NCI-H2107 (cell line): ENCODE data around the gene CDC14A.

Experiments
- DNase-seq: peaks from one replicate; lab custom pipeline; 2025; lab: John Stamatoyannopoulos, UW

The CDC14A gene

DNA sequence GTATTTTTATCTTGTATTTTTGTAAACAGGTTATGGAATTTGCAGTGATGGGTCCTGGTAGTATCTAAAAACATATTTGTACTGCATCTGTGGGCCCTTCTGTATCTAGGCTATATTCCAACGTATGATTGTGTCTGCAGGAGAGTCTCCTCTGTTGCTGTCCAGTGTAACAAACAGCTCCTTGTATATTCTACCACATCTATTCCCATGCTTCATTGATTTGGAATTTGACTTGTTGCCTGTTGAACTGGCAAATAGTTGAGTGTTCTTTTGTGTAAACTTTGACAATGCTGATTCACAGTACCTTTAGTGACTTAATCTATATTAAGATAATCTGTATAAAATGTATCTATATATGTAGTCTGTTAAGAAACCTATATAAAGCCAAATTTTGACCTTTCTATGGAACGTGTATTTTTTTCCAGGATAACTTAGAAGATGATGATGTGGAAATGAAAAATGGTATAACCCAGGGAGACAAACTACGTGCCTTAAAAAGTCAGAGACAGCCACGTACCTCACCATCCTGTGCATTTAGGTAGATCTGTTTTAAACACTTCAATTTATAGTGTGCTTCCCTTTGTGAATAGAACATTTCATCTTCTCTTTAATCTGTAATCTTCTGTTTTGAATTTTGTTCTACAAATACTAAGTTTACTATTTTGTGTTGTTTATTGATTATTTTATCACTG lies 142.2 kb downstream of the CDC14A start:
- no peak for DNase-seq

DNA sequence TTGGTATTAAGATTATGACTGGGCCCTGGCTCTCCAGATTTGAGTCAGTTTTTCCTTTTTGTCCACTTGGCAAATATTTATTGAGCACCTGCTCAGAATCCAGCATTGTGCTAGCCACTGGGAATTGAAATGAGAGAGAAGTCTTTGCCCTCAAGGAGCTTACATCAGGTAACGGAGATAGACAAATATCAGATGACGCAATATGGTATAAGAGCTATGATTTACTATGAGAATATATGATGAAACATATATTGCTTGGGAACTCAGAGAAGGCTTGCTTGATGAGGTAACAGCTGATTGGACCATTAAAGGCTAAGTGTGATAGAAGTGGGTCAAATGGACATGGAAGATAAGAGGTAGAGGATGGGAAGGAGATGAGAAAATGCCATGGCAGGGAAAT lies 144.6 kb downstream of the CDC14A start:
- no peak for DNase-seq

DNA sequence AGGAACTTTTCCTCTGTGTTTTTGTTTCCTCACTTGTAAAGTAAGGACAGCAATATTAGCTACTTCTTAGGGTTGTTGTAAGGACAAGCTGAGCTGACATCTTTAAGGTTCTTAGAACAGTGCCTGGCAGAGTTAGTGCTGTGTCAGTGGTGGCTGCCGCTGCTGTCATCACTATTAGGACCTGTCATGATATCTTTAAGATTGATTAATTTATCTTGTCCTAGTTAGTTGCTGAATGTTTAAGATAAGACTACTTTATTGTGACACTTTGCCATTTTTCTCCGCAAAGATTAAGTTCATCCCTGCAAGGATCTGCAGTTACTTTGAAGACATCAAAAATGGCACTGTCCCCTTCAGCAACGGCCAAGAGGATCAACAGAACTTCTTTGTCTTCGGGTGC lies 145.5 kb downstream of the CDC14A start:
- DNase-seq = no peak

DNA sequence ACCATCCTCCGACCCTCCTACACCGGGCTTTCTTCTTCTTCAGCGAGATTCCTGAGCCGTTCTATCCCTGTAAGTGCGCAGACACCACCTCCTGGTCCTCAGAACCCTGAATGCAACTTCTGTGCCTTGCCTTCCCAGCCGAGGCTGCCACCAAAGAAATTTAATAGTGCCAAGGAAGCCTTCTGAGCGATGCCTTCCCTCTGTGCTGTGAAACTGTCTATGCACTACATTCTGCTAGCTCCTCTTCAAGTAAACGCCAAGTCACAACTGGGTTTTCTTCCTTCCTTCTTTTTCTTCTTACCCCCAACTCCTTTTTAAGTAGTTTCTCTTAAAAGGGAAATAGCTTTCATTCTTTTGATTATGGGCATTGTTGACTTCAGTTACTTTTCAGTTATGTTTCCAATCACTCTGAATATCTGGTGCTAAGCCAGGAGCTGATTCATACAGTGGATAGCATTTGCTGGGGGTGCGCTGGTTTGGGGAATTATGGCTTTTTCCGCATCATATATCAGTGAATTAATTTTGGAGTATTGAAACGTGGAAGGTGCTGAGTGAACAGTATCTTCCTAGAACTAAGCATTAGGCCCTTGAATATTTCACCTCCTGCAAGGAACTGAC lies 147.0 kb downstream of the CDC14A start:
- DNase-seq = no peak

DNA sequence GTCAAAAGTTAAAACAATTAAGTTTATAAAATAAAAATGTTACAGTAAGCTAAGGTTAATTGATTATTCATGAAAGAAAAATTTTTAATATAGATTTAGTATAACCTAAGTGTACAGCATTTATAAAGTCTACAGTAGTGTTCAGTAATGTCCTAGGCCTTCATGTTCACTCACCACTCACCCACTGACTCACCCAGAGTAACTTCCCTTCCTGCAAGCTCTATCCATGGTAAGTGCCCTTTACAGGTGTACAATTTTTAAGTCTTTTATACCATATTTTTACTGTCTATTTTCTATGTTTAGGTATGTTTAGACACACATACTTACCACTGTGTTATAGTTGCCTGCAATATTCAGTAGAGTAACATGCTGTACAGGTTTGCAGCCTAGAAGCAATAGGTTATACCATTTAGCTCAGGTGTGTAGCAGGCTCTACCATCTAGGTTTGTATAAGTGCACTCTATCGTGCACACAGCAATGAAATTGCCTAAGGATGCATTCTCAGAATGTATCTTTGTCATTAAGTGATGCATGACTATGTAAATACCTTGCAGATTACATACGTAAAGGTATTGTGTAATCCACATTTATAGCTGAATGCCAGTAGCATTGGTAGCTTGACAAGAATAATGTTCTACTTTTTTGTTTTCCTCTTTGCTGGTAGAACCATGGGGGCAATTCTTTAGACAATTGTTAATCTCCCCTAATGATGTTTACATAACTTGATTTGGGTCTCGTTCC lies 149.9 kb downstream of the CDC14A start:
- DNase-seq = no peak

DNA sequence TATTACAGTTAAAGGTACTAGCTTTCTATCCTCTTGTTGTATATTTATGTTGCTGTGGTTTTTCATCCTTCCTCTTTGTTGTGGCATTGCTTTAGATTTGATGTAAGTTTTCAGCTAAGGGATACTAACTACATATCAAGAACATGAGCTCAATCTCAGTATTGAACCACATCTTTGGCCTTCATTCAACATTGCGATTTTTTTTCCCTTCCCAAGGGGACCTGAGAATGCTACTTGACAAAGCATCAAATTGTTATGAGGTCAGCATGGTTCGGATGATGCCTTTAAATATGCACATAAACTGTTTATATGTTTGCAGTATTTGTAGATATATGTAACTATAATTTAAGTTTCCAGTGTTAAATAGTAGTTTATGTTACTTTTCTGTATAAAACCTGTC lies 153.9 kb downstream of the CDC14A start:
- DNase-seq = no peak

DNA sequence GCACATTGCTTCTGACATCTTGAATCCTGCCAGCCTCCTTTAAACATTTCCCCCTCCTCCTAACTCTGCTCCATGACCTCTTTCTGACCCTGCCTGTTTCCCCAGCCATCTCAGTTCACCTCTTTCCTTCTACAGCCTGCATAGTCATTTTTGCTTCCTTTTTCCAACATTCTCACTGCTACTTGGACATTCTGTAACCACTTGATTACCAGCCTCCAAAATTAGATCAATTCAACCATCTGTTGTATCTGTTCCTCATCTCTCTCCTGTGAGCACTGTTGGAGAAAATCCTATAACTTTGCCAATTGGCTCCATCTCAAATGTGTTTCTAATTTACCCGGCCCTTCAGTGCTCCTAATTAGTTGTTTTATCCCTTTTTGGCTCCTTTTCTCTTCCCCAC lies 158.1 kb downstream of the CDC14A start:
- DNase-seq = no peak

DNA sequence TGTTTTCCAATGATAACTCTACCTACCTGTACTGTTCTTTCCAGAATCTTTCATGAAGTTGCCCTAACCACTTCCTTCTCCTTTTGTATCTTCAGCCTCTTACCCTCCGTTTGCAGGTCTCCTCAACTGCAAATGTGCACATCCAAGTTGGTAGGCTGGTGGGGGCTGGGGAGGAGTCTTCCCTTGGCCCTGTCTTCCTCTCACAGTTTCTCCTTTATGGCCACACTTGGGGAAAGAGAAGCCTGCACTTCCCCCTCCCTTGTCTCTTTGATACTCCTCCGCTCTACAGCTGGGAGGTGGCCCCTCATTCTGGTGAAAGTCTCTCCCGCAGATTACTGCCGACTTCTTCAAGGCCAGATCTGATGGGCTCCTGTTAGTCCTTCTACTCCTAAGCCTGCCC lies 158.8 kb downstream of the CDC14A start:
- DNase-seq = no peak

DNA sequence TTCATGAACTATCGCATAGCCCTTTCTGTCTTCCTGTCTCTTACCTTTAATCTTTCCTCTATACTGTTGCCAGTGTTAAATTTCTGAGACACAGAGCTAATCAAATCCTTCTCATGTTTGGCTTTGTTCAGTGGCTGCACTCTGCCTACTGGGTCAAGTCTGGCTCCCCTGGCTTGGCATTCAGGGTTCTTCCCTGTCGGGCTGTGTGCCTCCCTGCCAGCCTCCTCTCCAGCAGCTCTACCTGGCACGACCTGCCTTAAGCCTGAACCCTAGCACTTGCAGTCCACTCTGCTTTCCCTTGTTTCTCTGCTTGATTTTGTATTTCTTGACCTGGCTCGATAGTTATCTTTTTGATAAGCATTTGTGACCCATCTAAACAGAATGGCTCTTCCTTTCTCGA lies 159.5 kb downstream of the CDC14A start:
- no peak for DNase-seq

DNA sequence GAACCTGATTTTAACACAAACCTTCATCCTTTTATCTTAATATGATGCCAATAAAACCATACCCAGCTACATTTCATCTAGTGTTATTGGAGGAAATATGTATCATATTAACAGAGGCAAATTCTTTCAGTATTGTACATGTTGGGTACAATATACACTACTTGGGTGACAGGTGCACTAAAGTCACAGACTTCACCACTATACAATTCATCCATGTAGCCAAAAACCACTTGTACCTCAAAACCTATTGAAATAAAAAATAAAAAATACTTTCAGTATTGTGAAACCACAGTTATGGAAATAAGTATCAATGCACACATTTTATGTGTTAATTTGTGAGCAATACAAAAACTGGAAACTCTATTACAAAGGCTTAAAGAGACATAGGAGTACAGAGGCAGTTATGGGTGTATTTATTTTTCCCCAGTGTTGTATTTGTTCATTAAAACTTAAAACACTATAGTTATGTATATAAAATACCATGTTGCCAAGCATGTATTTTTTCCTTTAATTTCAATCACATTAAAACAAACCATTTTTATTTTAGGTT lies 160.6 kb downstream of the CDC14A start:
- DNase-seq = no peak

DNA sequence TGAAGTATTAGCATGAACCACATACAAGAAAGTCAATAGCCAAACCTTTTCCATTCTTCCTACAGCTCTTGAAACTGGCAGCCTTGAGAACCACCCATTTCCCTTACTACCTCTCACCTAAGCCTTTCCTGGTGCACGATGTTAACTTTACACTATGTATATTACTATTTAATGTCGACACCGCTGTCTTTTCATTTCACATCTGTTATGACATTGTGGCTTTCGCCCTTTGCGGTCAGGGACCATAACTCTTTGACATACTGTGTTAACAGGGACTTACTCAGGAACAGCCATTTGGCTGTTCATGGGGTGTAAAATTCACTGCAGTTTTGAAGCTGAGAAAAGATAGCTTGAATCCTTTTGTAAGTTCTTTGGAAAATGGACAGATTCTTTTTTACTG lies 164.6 kb downstream of the CDC14A start:
- DNase-seq = no peak

DNA sequence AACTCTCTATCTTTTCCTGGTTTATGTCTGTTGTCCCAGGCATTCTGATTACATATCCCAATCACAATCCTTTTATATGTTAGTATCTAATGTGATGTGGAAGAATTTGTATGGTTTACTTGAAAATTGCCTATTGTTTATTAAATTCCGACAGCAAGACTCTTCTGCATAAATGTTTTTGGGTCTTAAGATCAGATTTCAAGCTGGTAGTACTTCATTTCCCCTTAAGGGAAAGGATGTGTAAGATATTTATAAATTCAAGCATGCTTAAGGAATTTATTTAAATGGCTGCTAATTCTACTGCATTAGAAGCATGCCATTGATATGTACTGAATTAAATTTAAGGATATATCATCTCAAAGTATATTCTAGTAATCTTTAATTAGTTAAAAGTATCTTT lies 165.2 kb downstream of the CDC14A start:
- DNase-seq = no peak

DNA sequence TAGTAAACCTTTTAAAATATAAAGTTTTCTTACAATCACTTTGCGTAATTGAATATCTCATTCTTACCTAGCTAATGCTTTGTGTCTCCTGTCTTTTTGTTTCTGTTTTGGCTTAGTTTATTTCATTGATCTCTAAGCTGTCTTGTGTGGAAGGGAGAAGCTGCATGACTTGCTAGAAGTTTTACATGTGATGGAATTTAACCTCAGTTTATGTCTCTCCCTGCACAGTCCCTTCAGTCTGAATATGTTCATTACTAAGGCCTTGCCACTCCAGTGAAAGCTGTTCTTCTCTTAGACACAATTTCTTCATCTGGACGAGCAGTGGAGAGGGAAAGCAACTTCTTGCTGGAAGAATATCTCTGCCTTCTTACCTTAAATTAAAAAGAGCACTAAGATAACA lies 165.7 kb downstream of the CDC14A start:
- no peak for DNase-seq

DNA sequence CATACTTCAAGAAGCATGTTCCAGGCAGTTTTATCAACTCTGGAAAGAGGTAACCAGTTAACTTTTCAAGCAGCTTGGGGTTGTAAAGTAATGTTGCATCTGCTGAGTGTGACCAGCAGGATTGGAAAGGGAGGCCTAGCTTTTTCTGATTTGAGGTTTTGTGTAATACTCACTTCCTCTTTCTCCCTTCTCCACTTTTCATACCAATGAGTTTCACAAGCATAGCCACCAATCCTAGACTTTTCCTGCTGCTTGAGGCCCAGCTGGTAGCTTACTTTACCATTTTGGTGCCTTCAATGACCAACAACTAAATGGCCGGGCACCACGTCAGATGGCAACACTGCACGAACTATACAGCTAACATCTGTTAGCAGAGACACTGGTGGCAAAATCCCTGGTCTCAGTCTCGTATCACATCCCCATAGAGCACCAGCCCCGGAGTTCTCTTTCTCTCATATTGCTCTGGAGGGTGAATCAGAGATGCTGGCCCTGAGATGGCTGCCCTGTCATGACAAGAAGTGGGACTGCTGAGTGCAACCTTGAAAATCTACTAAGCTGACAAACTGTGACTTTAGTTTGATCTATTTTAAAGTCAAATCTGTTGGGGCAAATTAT lies 170.8 kb downstream of the CDC14A start:
- no peak for DNase-seq

DNA sequence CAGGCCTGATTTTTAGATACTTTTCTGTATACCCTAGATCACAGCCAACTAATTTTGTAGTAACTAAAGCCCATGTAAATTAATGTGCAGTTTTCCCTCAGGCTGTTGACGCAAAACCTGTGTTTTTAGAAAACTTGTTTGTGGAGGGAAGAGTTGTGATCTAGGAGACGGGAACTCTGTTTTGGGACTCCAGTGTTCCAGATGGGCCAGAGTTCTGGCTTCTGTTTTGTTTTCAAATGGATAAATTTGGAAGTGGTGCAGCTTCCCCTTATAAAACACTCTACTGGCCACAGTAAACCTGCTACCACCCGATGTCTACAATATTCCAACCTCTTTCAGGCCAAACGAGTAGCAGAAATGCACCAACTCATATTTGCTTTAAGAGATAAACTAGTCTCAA lies 172.0 kb downstream of the CDC14A start:
- DNase-seq = no peak

DNA sequence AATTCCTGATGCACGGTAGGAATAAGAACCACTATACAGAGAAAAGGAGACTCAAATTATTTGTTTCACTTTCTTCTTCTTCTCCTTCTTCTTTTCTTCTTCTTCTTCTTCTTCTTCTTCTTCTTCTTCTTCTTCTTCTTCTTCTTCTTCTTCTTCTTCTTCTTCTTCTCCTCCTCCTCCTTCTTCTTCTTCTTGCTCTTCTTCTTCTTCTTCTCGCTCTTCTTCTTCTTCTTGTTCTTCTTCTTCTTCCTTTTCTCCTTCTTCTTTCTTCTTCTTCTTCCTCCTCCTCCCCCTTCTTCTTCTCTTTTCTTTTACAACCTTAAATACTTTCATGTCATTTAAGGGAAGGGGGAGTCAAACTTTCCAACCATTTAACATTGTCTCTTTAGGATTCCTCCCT lies 174.6 kb downstream of the CDC14A start:
- DNase-seq = no peak

DNA sequence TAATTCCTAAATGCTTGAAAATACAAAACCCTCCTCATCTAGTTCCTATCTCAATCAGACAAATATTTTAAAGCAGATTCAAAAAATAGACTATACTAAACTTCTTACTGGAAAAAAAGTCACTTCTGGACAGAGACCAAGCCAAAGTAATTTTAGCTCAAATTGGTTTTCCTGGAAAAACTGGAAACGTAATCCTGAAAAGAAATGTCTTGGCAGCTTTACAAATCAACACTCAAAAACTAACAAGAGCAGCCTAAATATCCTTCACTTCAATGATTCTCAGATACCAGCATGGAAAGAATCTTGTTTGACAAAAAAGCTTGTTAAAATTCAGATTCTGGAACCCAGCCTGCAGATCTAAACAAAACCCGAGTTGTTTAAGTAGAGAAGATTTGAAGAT lies 176.6 kb downstream of the CDC14A start:
- DNase-seq = no peak

DNA sequence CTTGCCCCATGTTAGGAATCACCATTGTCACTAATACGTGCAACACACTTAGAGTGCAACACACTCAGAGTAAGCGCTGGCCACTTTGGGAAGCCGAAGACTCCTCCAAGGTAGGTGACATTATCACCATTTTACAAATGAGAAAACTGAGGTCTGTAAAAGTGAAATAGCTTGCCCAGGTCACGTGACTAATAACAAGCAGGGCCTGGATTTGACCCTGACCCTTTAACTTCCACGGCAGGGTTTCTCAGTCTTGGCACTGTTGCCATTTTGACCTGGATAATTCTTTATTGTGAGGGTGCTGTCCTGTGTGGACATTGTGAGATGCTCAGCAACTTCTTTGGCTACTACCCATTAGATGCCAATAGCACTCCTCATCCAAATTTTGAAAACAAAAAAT lies 177.8 kb downstream of the CDC14A start:
- no peak for DNase-seq

DNA sequence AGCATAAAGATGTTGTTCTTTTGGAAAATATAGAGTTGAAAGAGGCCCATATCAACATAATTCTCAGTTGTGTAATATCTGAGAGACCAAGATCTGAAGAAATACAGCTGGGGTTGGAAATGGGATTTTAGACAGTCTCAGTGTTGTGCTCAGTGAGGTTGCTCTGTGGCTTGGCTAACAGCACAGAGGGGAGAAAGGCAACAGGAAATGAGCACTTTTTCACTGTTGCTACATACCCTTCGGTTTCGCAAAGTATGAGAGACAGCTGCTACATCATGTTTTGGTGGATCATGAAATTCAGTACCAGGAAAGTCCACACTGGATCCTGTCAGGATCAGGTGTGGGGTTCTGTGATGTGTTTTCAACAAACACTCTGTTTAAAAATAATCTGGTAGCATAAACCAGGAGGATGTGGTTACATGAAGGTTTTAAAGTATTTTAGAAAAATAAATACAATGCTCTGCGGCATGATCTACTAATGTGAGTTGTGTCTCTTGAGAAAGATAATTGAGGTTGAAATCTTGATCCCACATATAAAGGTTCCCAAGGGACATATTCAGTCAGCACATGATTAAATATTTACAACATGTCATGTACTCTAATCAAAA lies 178.7 kb downstream of the CDC14A start:
- no peak for DNase-seq

DNA sequence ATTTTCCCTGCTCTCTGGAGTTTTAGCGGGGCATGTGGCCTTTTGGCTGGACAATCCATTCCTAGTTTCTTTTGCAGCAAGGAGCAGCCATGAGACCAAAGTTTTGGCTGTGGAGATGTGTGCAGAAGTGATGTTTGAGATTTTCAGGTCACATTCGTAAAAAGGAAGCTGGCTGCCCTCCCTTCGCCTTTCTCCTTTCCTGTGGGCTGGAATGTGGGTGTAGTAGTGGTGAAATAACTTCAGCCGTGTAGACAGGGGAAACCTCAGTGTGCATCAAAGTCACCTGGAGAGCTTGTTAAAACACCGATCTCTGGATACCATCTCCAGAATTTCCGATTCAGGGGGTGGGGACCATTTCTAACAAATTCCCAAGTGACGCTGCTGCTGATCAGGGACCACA lies 180.3 kb downstream of the CDC14A start:
- no peak for DNase-seq

DNA sequence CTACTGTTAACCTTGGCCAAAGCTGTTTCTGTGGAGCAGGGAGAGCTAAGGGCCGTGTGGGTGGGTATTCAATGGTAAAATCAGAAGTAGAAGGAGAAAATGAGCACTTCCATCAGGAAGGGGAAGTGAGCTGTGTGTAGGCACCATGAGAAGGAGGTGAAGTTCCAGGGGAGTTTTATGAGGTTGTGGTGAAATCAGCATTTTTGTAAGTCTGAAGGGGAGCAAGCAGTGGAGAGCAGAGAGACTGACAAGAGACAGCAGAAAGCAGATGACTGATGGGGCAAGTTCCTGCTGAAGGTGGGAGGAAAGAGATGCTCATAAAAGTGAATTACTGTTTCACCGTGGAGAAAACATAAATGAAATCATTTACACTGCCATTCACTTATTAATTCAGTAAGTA lies 183.0 kb downstream of the CDC14A start:
- DNase-seq = no peak

DNA sequence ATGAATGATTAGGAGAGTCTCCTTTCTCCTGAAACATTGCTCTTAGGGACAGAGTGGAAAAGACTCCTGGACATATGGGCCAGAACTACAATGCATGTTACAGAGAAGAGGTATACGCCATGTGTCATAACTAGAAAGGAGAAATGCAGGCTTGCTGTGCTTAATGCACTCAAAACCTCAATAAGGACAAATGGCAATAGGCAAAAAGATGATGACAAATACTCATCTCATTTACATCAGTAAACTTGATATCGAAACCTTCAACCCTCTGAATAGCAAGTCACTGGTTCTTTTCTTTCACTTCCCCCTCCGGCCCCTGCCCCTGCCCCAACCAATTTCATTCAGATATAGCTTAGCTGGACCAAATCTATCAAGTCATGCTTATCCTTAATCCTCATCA lies 183.7 kb downstream of the CDC14A start:
- DNase-seq = no peak
